ENCODE measurements around the gene PPP1R13L. TPM values are rescaled to one million over a fixed set of nuclear protein-coding genes. Genes with fewer than 3 reads are reported as not detected.
"Not testable (repeated sequence)": the region's sequence is repeated elsewhere in the genome, so short reads cannot be mapped to it uniquely, and the experiment has no call there.

PPP1R13L gene
- total RNA-seq, 1 donor from 2014 or later = 5.1 TPM

DNA sequence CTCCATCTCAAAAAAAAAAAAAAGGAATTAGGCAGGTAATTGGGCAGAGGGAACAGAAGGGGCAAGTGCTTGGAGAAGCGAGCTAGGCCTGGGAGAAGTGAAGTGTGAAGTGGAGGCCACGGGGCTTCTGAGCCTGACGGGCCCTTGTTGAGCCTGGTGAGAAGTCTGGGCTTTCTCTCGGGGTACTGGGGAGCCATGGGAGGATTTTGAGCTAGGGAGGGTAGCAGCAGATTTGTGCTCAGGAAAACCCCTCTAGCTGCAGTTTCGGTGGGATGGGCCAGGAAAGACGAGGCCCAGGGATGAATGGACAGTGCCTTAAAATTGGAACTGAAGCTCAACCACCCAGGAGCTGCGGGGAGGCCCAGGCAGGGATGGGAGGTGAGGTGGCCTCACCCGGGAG, 9.6 kb upstream of the PPP1R13L start:
- POLR2A ChIA-PET = interaction anchor here (0.7 kb wide), 3 partner anchors 171 to 622 kb away, joined by 3 to 7 read pairs (median 3); no protein-coding TSS in a partner anchor
- H3K36me3 Mint-ChIP-seq (ENCODE audit: low read depth) = peaks cover 58% of the 10 kb centered on the region
- H3K9me3 Mint-ChIP-seq = no peaks in the 10 kb centered on the region
- H3K4me3 Mint-ChIP-seq = no peak overlapping the region
- no peak for DNase-seq
- no peak for ATAC-seq (ENCODE audit: low read depth)
- H3K4me1 Mint-ChIP-seq = peaks cover 19% of the 10 kb centered on the region
- TF ChIP-seq, protein P1, sequence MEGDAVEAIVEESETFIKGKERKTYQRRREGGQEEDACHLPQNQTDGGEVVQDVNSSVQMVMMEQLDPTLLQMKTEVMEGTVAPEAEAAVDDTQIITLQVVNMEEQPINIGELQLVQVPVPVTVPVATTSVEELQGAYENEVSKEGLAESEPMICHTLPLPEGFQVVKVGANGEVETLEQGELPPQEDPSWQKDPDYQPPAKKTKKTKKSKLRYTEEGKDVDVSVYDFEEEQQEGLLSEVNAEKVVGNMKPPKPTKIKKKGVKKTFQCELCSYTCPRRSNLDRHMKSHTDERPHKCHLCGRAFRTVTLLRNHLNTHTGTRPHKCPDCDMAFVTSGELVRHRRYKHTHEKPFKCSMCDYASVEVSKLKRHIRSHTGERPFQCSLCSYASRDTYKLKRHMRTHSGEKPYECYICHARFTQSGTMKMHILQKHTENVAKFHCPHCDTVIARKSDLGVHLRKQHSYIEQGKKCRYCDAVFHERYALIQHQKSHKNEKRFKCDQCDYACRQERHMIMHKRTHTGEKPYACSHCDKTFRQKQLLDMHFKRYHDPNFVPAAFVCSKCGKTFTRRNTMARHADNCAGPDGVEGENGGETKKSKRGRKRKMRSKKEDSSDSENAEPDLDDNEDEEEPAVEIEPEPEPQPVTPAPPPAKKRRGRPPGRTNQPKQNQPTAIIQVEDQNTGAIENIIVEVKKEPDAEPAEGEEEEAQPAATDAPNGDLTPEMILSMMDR (IDR thresholded peaks at IDR 0.05) = no peak
- CTCF ChIA-PET = interaction anchor here (0.8 kb wide), 1 partner anchor 25 kb away, joined by 3 read pairs; no protein-coding TSS in a partner anchor
- H3K27ac Mint-ChIP-seq = no peak overlapping the region
- intact Hi-C loops (cut with micrococcal nuclease) = no loop called here
- no peaks in the 10 kb centered on the region for H3K27me3 Mint-ChIP-seq

DNA sequence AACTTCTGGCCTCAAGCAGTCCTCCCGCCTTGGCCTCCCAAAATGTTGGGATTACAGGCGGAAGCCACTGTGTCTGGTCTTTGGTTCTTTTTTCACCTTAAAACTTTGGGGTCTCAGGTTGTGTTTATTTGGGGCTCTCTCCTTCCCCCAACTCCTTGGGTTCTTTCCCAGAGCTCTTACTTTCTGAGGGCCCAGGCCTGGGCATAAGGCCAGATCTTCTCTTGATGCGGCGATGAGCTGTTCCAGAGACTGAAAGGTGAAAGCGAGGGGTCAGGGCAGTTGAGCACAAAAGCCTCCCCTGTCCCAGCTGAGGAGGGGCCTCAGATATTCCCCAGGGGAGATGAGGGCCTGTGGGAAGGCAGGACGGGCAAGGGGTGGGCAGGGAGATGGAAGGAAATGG, 8.6 kb upstream of the PPP1R13L start:
- peaks cover 54% of the 10 kb centered on the region for H3K36me3 Mint-ChIP-seq (ENCODE audit: low read depth)
- POLR2A ChIA-PET = no interaction called here
- intact Hi-C loops (cut with micrococcal nuclease) = no loop called here
- ATAC-seq (ENCODE audit: low read depth) = no peak
- CTCF ChIA-PET = interaction anchor here (1.0 to 1.8 kb wide), 3 partner anchors 26 to 71 kb away, joined by 3 to 5 read pairs (median 3); no protein-coding TSS in a partner anchor
- H3K9me3 Mint-ChIP-seq = no peaks in the 10 kb centered on the region
- no peaks in the 10 kb centered on the region for H3K27me3 Mint-ChIP-seq
- H3K4me3 Mint-ChIP-seq = no peak overlapping the region
- no peak for DNase-seq
- TF ChIP-seq, protein P1 (IDR thresholded peaks at IDR 0.05) = no peak
- no peak overlapping the region for H3K27ac Mint-ChIP-seq
- peaks cover 17% of the 10 kb centered on the region for H3K4me1 Mint-ChIP-seq

DNA sequence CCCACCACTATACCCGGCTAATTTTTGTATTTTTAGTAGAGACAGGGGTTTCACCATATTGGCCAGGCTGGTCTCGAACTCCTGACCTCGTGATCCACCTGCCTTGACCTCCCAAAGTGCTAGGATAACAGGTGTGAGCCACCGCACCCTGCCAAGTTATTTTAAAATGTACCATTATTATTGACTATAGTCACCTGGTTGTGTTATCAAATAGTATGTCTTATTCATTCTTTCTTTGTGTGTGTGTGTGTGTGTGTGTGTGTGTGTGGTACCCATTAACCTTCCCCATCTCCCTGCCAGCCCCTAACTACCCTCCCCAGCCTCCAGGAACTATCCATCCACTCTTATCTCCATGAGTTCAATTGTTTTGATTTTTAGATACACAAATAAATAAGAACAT, 5.5 kb upstream of the PPP1R13L start:
- H3K27me3 Mint-ChIP-seq; DNase-seq; intact Hi-C loops (cut with micrococcal nuclease); ATAC-seq (ENCODE audit: low read depth); CTCF ChIA-PET; H3K27ac Mint-ChIP-seq; H3K9me3 Mint-ChIP-seq; H3K4me3 Mint-ChIP-seq: not testable (repeated sequence)
- Mint-ChIP-seq H3K36me3 (ENCODE audit: low read depth) (peaks cover 41% of the 10 kb centered on the region), H3K4me1 (peaks cover 29% of the 10 kb centered on the region)
- POLR2A ChIA-PET = interaction anchor here (1.1 to 1.3 kb wide), 2 partner anchors 68 to 75 kb away, joined by 3 to 4 read pairs; no protein-coding TSS in a partner anchor

DNA sequence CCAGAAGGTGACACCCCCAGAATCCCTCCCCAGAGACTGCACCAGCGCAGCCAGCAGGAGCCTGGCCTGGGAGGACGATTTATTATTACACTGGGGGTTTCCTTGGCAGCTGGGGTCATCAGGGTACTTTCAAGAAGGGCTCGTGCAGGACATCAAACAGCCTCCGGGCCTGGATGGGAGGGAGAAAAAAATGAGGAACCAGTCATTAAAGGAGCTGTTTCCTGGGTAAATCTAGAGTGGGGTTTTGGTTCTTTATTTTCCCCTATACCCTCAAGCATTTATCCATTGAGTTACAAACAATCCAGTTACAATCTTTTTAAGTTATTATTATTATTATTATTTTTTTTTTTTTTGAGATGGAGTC, 4.7 kb upstream of the PPP1R13L start:
- ATAC-seq (ENCODE audit: low read depth) (no peak), DNase-seq (no peak)
- Mint-ChIP-seq H3K27ac (no peak overlapping the region), H3K4me3 (no peak overlapping the region), H3K27me3 (peaks cover 1% of the 10 kb centered on the region), H3K9me3 (no peaks in the 10 kb centered on the region), H3K36me3 (ENCODE audit: low read depth) (peaks cover 37% of the 10 kb centered on the region), H3K4me1 (peaks cover 37% of the 10 kb centered on the region)
- intact Hi-C loops (cut with micrococcal nuclease) = loop anchor here (5.0 to 10.0 kb wide), 4 partner anchors 155 to 455 kb away; partner anchors contain the start of genes CLPTM1, FOXA3, MARK4 and SYMPK
- POLR2A ChIA-PET = interaction anchor here (0.6 to 1.1 kb wide), 2 partner anchors 17 to 69 kb away, joined by 3 to 4 read pairs; no protein-coding TSS in a partner anchor
- CTCF ChIA-PET = interaction anchor here (1.0 kb wide), 1 partner anchor 30 kb away, joined by 4 read pairs; no protein-coding TSS in a partner anchor
- TF ChIP-seq, protein P1 (IDR thresholded peaks at IDR 0.05) = no peak

DNA sequence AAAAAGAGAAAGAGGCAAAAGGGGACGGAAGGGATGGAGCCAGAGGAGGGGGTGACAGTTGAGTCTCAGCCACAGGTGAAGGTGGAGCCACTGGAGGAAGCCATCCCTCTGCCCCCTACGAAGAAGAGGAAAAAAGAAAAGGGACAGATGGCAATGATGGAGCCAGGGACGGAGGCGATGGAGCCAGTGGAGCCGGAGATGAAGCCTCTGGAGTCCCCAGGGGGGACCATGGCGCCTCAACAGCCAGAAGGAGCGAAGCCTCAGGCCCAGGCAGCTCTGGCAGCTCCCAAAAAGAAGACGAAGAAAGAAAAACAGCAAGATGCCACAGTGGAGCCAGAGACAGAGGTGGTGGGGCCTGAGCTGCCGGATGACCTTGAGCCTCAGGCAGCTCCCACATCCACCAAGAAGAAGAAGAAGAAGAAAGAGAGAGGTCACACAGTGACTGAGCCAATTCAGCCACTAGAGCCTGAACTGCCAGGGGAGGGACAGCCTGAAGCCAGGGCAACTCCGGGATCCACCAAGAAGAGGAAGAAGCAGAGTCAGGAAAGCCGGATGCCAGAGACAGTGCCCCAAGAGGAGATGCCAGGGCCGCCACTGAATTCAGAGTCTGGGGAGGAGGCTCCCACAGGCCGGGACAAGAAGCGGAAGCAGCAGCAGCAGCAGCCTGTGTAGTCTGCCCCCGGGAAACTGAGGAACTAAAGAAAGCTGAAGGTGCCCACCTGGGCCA, 4.1 kb upstream of the PPP1R13L start:
- H3K9me3 Mint-ChIP-seq = no peaks in the 10 kb centered on the region
- peaks cover 42% of the 10 kb centered on the region for H3K4me1 Mint-ChIP-seq
- H3K4me3 Mint-ChIP-seq = no peak overlapping the region
- POLR2A ChIA-PET = interaction anchor here (0.6 kb wide), 1 partner anchor 18 kb away, joined by 3 read pairs; no protein-coding TSS in a partner anchor
- ATAC-seq (ENCODE audit: low read depth) (no peak), DNase-seq (no peak)
- TF ChIP-seq, protein P1 (IDR thresholded peaks at IDR 0.05) = no peak
- intact Hi-C loops (cut with micrococcal nuclease) = loop anchor here (5.0 to 10.0 kb wide), 4 partner anchors 154 to 456 kb away; partner anchors contain the start of genes CLPTM1, FOXA3, MARK4 and SYMPK
- H3K27me3 Mint-ChIP-seq = peaks cover 3% of the 10 kb centered on the region
- H3K27ac Mint-ChIP-seq = no peak overlapping the region
- H3K36me3 Mint-ChIP-seq (ENCODE audit: low read depth) = peaks cover 31% of the 10 kb centered on the region
- CTCF ChIA-PET = interaction anchor here (1.0 kb wide), 1 partner anchor 31 kb away, joined by 4 read pairs; no protein-coding TSS in a partner anchor

Measured in activated B cell treated with CpG ODN at 0.5 μM for 24 hours (primary cell).